Peyer's patch (tissue), 4 donors: ENCODE measurements around the gene KRAS.

Experiments
- POLR2A ChIP-seq, 2 donors: fragments of 450-650 bp; IDR thresholded peaks; one replicate each; pipeline ENCODE4 v1.5.1; 2017; ENCODE audit warnings: antibody characterized with exemption in 2 of 2, mild to moderate bottlenecking in 2 of 2, moderate library complexity in 2 of 2
- TF ChIP-seq, protein P1 (sequence below), 6 experiments: fragments of 450-650 bp in 4 of 6; fragments of 200-600 bp in 2 of 6; sonication (generic) in 1 of 6; IDR thresholded peaks; one replicate each; pipeline ENCODE4 v1.5.1; 2017 to 2019; ENCODE audit warnings: antibody characterized with exemption in 6 of 6, mild to moderate bottlenecking in 3 of 6, moderate library complexity in 1 of 6

DNA sequence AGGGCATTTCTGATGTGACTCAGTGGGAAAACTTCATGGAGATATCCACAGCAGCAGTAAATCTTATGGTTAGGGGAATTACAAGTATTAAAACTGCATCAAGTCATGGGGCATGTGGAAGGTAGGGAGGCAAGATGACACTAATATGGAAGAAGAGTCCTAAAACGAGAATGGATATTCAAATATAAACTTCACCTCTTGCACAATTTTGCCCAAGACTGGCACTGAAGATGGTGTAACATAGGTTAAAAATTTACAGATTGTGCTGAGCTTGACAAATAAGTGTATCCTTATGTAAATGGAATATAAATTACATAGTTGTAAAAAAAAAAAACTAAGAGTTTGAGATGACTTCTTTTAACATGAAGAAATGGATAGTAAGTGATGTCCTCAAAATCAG, 42.9 kb downstream of the KRAS start:
- TF ChIP-seq, protein P1, sequence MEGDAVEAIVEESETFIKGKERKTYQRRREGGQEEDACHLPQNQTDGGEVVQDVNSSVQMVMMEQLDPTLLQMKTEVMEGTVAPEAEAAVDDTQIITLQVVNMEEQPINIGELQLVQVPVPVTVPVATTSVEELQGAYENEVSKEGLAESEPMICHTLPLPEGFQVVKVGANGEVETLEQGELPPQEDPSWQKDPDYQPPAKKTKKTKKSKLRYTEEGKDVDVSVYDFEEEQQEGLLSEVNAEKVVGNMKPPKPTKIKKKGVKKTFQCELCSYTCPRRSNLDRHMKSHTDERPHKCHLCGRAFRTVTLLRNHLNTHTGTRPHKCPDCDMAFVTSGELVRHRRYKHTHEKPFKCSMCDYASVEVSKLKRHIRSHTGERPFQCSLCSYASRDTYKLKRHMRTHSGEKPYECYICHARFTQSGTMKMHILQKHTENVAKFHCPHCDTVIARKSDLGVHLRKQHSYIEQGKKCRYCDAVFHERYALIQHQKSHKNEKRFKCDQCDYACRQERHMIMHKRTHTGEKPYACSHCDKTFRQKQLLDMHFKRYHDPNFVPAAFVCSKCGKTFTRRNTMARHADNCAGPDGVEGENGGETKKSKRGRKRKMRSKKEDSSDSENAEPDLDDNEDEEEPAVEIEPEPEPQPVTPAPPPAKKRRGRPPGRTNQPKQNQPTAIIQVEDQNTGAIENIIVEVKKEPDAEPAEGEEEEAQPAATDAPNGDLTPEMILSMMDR (IDR thresholded peaks at IDR 0.05): no peak
- TF ChIP-seq POLR2A (IDR thresholded peaks at IDR 0.05): no peak
